Hematopoietic multipotent progenitor cell treated with erythropoietin and hydrocortisone succinate and interleukin-3 and kit ligand, for 6 days (in vitro differentiated cells): ENCODE data around the gene SMCHD1.
"Not testable (repeated sequence)": the region's sequence is repeated elsewhere in the genome, so short reads cannot be mapped to it uniquely, and the experiment has no call there.

ENCODE experiments used
- DNase-seq: peaks from one replicate; pipeline ENCODE4 v3.0.0-alpha.2; 2015

The SMCHD1 gene

DNA sequence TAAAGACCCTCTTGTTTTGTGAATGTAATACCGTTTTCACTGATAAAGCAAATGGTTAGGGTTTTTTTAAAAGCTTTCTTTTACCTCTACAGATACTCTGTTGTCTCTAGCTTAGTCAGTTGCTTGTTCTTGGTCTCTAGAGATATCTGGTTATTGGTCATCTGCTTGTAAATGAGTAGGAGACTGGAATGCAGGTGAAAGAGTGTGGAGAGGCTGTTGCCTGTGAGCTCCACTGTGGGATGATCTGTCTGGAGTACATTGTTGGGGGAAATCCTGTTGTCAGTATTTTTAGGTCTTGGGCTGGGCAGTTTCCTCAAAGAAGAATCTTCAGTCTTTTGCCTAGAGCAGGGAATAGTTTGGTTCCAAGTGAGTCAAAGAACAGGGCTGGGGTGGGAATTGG, 67.7 kb downstream of the SMCHD1 start:
- DNase-seq: no peak

DNA sequence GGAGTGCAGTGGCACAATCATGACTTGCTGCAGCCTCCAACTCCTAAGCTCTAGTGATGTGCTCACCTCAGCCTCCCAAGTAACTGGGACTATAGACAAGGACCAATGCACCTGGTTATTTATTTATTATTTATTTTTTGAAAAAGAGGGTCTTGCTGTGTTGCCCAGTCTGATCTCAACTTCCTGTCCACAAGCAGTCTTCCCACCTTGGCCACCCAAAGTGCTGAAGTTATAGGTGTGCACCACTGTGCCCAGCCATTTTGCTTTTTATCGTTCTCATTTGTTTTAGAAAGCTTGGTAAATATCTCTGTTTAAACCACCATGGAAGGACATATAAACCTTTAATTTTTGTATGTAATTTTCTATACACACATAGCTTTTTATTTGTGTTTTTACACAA, 74.2 kb downstream of the SMCHD1 start:
- no peak for DNase-seq

DNA sequence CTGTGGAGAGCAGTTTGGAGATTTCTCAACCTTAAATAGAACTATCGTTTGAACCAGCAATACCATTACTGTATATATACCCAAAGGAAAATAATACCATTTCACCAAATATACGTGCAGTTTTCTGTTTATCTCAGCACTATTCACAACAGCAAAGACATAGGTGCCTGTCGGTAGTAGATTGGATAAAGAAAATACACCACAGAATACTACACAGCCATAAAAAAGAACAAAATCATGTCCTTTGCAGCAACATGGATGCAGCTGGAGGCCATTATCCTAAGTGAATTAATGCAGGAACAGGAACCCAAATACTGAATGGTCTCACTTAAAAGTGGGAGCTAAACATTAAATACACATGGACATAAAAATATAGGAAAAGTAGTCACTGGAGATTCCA, 81.3 kb downstream of the SMCHD1 start:
- DNase-seq: no peak

GRCh38 chr18:2740082-2740481, 84.6 kb downstream of the SMCHD1 start:
- not testable (repeated sequence) for DNase-seq

- no peak for DNase-seq
Measured at GRCh38 chr18:2746274-2746673, 90.7 kb downstream of the SMCHD1 start.

DNA sequence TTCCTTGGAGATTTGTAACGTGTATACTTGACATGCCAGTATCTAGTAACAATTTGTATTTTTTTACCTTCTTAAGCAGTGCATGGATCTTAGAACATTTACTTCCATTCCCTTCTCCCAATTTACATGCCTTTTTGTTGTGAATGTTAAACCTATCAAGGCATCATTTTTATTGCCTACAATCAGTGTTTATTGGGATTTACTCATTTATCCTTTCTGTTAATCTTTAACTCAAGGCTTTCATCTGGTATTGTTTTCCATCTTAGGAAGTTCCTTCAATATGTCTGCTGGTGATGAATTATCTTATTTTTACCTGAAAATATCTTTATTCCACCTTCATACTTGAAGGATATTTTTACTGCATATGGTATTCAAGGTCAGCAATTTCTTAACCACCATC, 102.8 kb downstream of the SMCHD1 start:
- DNase-seq: no peak

DNA sequence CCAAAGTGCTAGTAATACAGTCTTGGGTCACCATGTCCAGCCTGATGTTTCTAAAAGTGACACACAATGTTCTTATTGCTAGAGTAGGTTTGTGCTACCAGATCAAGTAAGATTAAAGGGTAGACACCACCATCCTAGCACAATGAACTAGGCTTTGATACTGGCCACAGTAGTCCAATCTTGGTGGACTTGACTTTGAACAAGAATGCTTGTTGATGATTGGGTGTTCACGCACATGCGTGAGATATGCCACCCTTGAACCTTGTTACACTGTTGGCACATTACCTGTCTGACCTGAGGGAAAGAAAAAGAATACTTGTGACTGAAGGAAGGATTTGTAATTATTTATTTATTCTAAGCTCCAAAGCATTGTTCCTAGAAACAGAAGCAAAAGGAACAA, 119.1 kb downstream of the SMCHD1 start:
- DNase-seq: no peak

GRCh38 chr18:2776601-2777000, 121.1 kb downstream of the SMCHD1 start:
- peak; percentile 41 for DNase-seq

GRCh38 chr18:2777241-2777640, 121.7 kb downstream of the SMCHD1 start:
- no peak for DNase-seq

DNA sequence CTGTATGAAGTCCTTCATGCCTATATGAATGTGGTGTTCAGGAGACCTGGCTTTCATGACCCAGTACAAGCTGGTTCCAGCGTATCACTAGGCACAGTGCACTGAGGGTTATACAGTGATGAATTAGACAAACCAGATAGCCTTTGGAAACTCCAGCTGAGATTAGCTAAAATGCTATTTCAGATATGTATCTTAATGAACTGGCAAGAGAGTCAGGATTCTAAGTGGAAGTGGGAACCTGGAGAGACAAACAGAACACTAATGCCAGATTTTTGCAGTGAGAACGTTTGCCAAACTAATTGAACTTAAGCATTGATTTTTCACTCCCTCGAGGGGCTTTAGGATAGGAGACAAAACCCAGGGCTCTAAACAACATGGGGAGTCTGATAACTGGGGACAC, 125.2 kb downstream of the SMCHD1 start:
- DNase-seq: no peak

DNA sequence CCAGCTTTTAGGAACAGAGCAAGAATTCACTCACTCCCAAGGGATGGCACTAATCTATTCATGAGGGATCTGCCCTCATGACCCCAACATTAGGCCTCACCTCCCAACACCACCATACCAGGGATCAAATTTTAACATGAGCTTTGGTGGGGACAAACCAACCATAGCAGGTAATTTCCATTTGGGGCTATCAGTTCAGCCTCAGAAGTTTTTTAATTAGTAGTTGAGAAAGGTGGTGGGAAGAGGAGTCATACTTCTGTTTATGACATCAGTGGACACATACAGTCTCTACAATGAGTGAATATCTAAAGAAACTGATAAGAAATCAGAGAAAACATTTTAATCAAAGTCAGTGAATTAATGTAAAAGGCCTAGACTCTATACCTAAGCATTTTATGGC, 131.7 kb downstream of the SMCHD1 start:
- DNase-seq: no peak

GRCh38 chr18:2792395-2792794, 136.9 kb downstream of the SMCHD1 start:
- no peak for DNase-seq

GRCh38 chr18:2794159-2794558, 138.6 kb downstream of the SMCHD1 start:
- no peak for DNase-seq

DNA sequence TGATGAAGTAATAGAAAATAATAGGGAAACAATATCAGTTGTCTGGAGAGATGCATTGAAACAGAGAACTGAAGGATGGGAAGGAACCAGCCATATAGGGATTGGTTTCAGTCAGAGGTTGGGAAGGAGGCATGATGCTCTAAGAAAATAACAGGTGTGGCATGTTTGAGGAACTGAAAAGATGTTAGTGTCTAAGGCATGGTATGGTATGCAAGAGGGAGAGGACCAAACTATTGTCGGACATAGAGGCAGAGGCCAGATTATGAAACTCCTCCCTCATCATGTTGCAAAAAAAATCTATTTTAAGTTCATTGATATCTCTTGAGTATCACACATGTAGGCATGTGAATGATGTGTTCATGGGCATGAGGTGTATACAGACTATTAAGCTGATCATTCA, 142.4 kb downstream of the SMCHD1 start:
- DNase-seq: no peak

- no peak for DNase-seq
Measured at GRCh38 chr18:2799369-2799768, 143.8 kb downstream of the SMCHD1 start.

DNA sequence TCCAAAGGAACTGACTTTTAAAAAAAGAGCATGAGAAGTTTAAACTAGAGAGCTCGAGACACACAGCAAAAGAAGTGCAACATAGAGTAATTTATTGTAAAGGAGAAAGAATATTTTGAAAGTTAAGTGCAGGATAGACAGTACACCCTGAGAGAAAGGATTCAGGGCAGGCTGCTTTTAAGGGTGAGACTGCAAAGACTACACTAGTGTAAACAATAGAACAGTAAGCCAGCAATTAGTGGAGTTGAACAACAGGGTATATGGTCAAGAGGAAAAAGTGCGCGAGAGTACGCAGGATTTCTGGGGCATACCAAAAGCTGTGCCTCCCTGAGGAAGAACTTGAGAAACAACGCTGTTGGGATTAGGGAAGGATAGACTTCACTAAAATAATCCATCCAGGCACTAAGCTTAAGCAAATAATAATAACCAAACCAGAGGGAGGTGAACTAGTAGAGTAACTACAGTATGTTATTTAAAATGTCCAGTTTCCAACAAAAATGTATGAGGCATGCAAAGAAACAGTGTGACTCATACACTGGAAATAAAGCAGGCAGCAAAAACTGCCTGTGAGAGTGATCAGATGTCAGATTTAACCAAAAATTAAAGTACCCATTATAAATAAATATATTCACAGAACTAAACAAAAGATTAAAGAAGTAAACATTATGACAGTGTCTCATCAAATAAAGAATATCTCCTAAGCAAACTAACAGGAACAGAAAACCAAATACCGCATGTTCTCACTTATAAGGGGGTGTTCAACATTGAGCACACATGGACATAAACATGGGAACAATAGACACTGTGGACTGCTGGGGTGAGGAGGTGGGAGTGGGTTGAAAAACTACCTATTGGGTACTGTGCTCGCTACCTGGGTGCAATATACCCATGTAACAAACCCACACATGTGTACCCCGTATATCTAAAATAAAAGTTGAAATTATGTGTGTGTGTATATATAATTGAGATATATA, 150.7 kb downstream of the SMCHD1 start:
- no peak for DNase-seq

DNA sequence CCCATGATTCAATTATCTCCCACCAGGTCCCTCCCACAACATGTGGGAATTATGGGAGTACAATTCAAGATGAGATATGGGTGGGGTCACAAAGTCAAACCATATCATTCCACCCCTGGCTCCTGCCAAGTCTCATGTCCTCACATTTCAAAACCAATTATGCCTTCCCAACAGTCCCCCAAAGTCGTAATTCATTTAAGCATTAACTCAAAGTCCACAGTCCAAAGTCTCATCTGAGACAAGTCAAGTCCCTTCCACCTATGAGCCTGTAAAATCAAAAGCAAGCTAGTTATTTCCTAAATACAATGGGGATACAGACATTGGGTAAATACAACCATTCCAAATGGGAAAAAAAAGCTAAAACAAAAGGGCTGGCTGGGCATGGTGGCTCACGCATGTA, 153.1 kb downstream of the SMCHD1 start:
- DNase-seq: peak; percentile 11

DNA sequence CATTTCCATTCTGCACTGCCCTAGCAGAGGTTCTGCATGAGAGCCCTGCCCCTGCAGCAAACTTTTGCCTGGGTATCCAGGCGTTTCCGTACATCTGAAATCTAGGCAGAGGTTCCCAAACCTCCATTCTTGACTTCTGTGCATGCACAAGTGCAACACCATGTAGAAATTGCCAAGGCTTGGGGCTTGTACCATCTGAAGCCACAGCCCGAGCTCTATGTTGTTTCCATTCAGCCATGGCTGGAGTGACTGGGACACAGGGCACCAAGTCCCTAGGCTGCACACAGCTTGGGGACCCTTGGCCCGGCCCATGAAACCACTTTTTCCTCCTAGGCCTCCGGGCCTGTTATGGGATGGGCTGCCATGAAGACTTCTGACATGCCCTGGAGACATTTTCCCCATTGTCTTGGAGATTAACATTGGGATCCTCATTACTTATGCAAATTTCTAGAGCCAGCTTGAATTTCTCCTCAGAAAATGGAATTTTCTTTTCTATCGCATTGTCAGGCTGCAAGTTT, 154.2 kb downstream of the SMCHD1 start:
- not testable (repeated sequence) for DNase-seq

GRCh38 chr18:2811416-2811815, 155.9 kb downstream of the SMCHD1 start:
- no peak for DNase-seq

- DNase-seq: no peak
Measured at GRCh38 chr18:2814928-2815327, 159.4 kb downstream of the SMCHD1 start.

DNA sequence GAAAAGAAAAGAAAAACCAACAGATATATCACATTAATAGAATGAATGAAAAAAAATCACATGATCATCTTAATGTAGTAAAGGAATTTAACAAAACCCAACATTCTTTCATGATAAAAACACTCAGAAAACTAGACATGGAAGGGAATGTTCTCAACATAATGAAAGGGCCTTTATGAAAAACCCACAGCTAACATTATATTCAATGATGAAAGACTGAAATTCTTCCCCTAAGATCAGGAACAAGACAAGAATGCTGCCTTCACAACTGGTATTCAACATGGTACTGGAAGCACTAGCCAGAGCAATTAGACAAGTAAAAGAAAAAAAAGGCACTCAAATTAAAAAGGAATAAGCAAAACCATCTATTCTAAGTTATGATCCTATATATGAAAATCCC, 162.8 kb downstream of the SMCHD1 start:
- no peak for DNase-seq

DNA sequence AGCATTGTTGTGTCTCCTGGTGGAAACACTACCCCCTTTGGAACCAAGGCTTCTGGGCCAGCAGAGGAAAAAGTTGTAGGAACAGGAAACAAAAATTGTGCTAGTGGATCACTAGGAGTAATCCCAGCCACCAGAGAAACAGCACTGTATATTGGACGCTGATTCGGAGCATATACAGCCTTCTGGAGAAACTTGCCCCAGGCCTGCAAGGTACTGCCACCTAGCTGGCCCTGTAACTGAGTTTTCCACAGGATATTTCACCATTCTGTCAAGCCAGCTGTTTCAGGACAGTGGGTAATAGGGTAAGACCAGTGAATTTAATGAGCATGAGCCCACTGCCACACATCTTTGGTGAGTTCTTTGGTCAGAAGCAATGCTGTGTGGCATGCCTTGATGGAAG, 166.2 kb downstream of the SMCHD1 start:
- no peak for DNase-seq

DNA sequence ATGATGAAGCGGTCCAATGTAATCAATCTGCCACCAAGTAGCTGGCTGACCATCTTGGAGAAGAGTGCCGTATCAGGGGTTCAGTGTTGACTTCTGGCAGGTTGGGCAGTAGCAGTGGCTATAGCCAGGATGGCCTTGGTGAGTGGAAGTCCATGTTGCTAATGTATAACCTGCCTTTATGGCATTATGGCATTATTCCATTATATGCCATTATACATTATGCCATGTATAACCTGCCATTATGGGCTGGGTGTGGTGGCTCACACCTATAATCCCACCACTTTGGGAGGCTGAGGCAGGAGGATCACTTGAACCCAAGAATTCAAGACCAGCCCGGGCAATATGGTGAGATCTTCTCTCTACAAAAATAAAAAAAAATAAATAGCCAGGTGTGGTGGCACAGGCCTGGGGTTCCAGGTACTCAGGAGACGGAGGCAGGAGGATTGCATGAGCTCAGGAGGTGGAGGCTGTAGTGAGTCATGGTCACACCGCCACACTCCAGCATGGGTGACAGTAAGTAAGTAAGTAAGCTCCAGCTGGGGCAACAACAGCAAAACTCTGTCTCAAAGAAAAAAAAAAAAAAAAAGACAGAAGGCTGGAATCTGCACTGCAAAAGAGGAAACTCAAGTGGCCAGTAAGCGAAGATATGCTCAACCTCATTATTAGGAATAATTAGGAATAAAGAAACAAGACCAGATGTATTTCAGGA, 166.8 kb downstream of the SMCHD1 start:
- DNase-seq: no peak

GRCh38 chr18:2823202-2823601, 167.7 kb downstream of the SMCHD1 start:
- DNase-seq: no peak
